OCI-LY1 (cell line): ENCODE data around the gene PSMA6.

Experiments
- EZH2 ChIP-seq: fragments of 200-600 bp; sonication (generic), shearing (Covaris generic); IDR thresholded peaks from 2 replicates; pipeline ENCODE4 v1.8.0; 2017; ENCODE audit warnings: borderline replicate concordance, mixed run types, mild to moderate bottlenecking, antibody characterized with exemption, low read length, moderate library complexity, mixed read lengths
- TF ChIP-seq, protein P1 (sequence below): fragments of 200-600 bp; sonication (generic), shearing (Covaris generic); IDR thresholded peaks from 2 replicates; pipeline ENCODE4 v1.5.1; 2017; ENCODE audit warnings: mild to moderate bottlenecking, antibody characterized with exemption, low read length, moderate library complexity, mixed read lengths

GRCh38 chr14:35292770-35293561 is 784 bp downstream of the PSMA6 start:
- TF ChIP-seq, protein P1, sequence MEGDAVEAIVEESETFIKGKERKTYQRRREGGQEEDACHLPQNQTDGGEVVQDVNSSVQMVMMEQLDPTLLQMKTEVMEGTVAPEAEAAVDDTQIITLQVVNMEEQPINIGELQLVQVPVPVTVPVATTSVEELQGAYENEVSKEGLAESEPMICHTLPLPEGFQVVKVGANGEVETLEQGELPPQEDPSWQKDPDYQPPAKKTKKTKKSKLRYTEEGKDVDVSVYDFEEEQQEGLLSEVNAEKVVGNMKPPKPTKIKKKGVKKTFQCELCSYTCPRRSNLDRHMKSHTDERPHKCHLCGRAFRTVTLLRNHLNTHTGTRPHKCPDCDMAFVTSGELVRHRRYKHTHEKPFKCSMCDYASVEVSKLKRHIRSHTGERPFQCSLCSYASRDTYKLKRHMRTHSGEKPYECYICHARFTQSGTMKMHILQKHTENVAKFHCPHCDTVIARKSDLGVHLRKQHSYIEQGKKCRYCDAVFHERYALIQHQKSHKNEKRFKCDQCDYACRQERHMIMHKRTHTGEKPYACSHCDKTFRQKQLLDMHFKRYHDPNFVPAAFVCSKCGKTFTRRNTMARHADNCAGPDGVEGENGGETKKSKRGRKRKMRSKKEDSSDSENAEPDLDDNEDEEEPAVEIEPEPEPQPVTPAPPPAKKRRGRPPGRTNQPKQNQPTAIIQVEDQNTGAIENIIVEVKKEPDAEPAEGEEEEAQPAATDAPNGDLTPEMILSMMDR, result no peak
- TF ChIP-seq EZH2, result no peak
